K562 (cell line): Measurements from ENCODE around the gene TPI1. TPM values are rescaled to one million over a fixed set of nuclear protein-coding genes. Genes with fewer than 3 reads are reported as not detected.
A peak's percentile ranks its signal among the peaks of the same experiment; 100 is the strongest.

Experiments
- ATAC-seq: fragments of 200-7000 bp; cut with Tn5 transposase; 3 replicates; pipeline ENCODE4 v1.9.1; 2020; ENCODE audit warnings: moderate library complexity
- BruUV-seq: library from RNA; stranded (reverse); fragments of 400-500 nt; replicated peaks from 2 replicates; lab custom pipeline; 2021; lab: Mats Ljungman, UMichigan
- CTCF ChIA-PET: fragments of 300-600 bp; formaldehyde crosslinking; extraction: SDS; loops from one replicate; lab custom pipeline; 2021; ENCODE audit warnings: low intra/inter-chr PET ratio; lab: Yijun Ruan, JAX
- POLR2A ChIA-PET: fragments of 300-600, 350-650 bp; sonication (Branson Sonifier 250); formaldehyde crosslinking; extraction: SDS; loops from one replicate; lab custom pipeline; 2021; ENCODE audit warnings: antibody characterized with exemption, inconsistent platforms; lab: Yijun Ruan, JAX
- DNase-seq, 4 experiments: peaks; one replicate each; pipeline versions ENCODE4 v3.0.0 to v3.0.0-alpha.2; 2011 to 2018; ENCODE audit warnings: low spot score in 3 of 4, mixed read lengths in 3 of 4; ENCODE audit errors: extremely low read depth in 1 of 4
- FAIRE-seq: peaks from 2 replicates; lab custom pipeline; 2011; peaks lifted over from hg19 to GRCh38; lab: Jason Lieb, UNC
- H2AFZ ChIP-seq: 2 replicates; pipeline ENCODE4 v1.6.0; 2011; ENCODE audit warnings: low read depth, low read length, control low read depth, inconsistent platforms
- H3K27ac ChIP-seq: fragments of 200-600 bp; 3 replicates; pipeline ENCODE4 v1.8.0; 2011; ENCODE audit warnings: low read depth, mild to moderate bottlenecking, control low read depth, inconsistent platforms, low read length, moderate library complexity, mixed read lengths; ENCODE audit errors: extremely low read depth
- H3K27me3 ChIP-seq, 2 experiments: fragments of 300-600 bp in 1 of 2; 2 replicates in 1 of 2; 3 replicates in 1 of 2; pipeline versions ENCODE4 v1.6.0 to v1.8.0; 2011; ENCODE audit warnings: inconsistent platforms in 2 of 2, low read length in 2 of 2, mild to moderate bottlenecking in 1 of 2, mixed read lengths in 1 of 2, moderate library complexity in 1 of 2; ENCODE audit not compliant: control insufficient read depth in 2 of 2, insufficient read depth in 2 of 2
- H3K36me3 ChIP-seq: fragments of 300-600 bp; 3 replicates; pipeline ENCODE4 v1.8.0; 2011; ENCODE audit warnings: mild to moderate bottlenecking, low read length, inconsistent platforms; ENCODE audit not compliant: control insufficient read depth, insufficient read depth
- H3K4me1 ChIP-seq, 2 experiments: fragments of 200-600 bp in 1 of 2; replicated peaks in 1 of 2; 2 replicates in 1 of 2; 3 replicates in 1 of 2; pipeline versions ENCODE4 v1.5.1 to v1.8.0; 2011; ENCODE audit warnings: inconsistent platforms in 2 of 2, low read length in 2 of 2, mild to moderate bottlenecking in 1 of 2, mixed read lengths in 1 of 2, moderate library complexity in 1 of 2; ENCODE audit not compliant: control insufficient read depth in 2 of 2, insufficient read depth in 2 of 2
- H3K4me2 ChIP-seq: 2 replicates; pipeline ENCODE4 v1.6.1; 2011; ENCODE audit warnings: low read length, control low read depth, inconsistent platforms, mixed read lengths; ENCODE audit not compliant: insufficient read depth
- H3K4me3 ChIP-seq: fragments of 200-600 bp; sonication (generic), shearing (Covaris generic); 2 replicates; pipeline ENCODE4 v1.5.1; 2016; ENCODE audit warnings: control low read depth, inconsistent platforms
- H3K79me2 ChIP-seq: fragments of 200-600 bp; 3 replicates; pipeline ENCODE4 v1.8.0; 2011; ENCODE audit warnings: low read length, inconsistent platforms; ENCODE audit not compliant: control insufficient read depth, insufficient read depth
- H3K9ac ChIP-seq, 2 experiments: 2 replicates each; pipeline versions ENCODE4 v1.6.0 to v1.6.1; 2011; ENCODE audit warnings: low read depth in 2 of 2, low read length in 2 of 2, control low read depth in 1 of 2, inconsistent platforms in 1 of 2, mild to moderate bottlenecking in 1 of 2, mixed read lengths in 1 of 2; ENCODE audit not compliant: insufficient read depth in 1 of 2
- H3K9me1 ChIP-seq: one replicate; pipeline ENCODE4 v1.6.0; 2011; ENCODE audit warnings: inconsistent platforms, mild to moderate bottlenecking, low read length, moderate library complexity; ENCODE audit not compliant: control insufficient read depth, insufficient read depth
- H3K9me3 ChIP-seq: replicated peaks from 2 replicates; pipeline ENCODE4 v1.5.1; 2011; ENCODE audit warnings: low read depth, low read length, inconsistent platforms; ENCODE audit not compliant: control insufficient read depth, insufficient read depth
- H4K20me1 ChIP-seq: replicated peaks from 2 replicates; pipeline ENCODE4 v1.6.1; 2011; ENCODE audit warnings: low read length, inconsistent platforms, mixed read lengths; ENCODE audit not compliant: control insufficient read depth, insufficient read depth
- ADNP ChIP-seq: fragments of 200-800 bp; sonication (Bioruptor generic); IDR thresholded peaks from 2 replicates; pipeline ENCODE4 v1.6.1; 2016; ENCODE audit warnings: missing genetic modification characterization, missing compliant biosample characterization
- EGR1 ChIP-seq: fragments of 450-650 bp; conservative IDR thresholded peaks from 2 replicates; pipeline ENCODE4 v1.6.1; 2017; ENCODE audit warnings: mild to moderate bottlenecking
- ELF4 ChIP-seq: fragments of 450-650 bp; formaldehyde crosslinking; IDR thresholded peaks from 2 replicates; pipeline ENCODE4 v1.4.0; 2022; ENCODE audit warnings: missing genetic modification characterization
- FOXA1 ChIP-seq: fragments of 450-650 bp; IDR thresholded peaks from 2 replicates; pipeline ENCODE4 v1.6.1; 2016; ENCODE audit warnings: mild to moderate bottlenecking, borderline replicate concordance
- NCOA6 ChIP-seq: fragments of 450-650 bp; IDR thresholded peaks from 2 replicates; pipeline ENCODE4 v1.6.1; 2017; ENCODE audit warnings: mild to moderate bottlenecking
- NFATC3 ChIP-seq: fragments of 450-650 bp; IDR thresholded peaks from 2 replicates; pipeline ENCODE4 v1.6.1; 2017; ENCODE audit warnings: mild to moderate bottlenecking
- POLR2A ChIP-seq: fragments of 450-650 bp; conservative IDR thresholded peaks from 2 replicates; pipeline ENCODE4 v1.6.1; 2016
- POLR2B ChIP-seq: fragments of 450-650 bp; IDR thresholded peaks from 2 replicates; pipeline ENCODE4 v1.6.1; 2018; ENCODE audit warnings: low read depth; ENCODE audit not compliant: partially characterized antibody
- RUNX1 ChIP-seq: sonication (generic); IDR thresholded peaks from 2 replicates; pipeline ENCODE4 v1.6.1; 2016; ENCODE audit warnings: antibody characterized with exemption, low read depth
- SMAD2 ChIP-seq: fragments of 150-350 bp; IDR thresholded peaks from 2 replicates; pipeline ENCODE4 v1.6.1; 2014; ENCODE audit warnings: low read depth, mild to moderate bottlenecking, low read length
- TCFL5 ChIP-seq: fragments of 250-450 bp; sonication (Bioruptor Pico); conservative IDR thresholded peaks from 2 replicates; pipeline ENCODE4 v1.6.1; 2021; ENCODE audit warnings: mild to moderate bottlenecking, moderate library complexity, matching md5 sums
- TFAP4 ChIP-seq: sonication (generic); formaldehyde crosslinking; IDR thresholded peaks from 2 replicates; pipeline ENCODE4 v1.8.0; 2022; ENCODE audit warnings: missing genetic modification reagents, mild to moderate bottlenecking, moderate library complexity, borderline replicate concordance
- ZNF224 ChIP-seq: sonication (generic); formaldehyde crosslinking; IDR thresholded peaks from 2 replicates; pipeline ENCODE4 v1.8.0; 2022; ENCODE audit warnings: mild to moderate bottlenecking, missing genetic modification reagents
- ZNF41 ChIP-seq: fragments of 250-450 bp; sonication (Bioruptor Pico); conservative IDR thresholded peaks from 2 replicates; pipeline ENCODE4 v1.4.0; 2020; ENCODE audit warnings: mild to moderate bottlenecking
- ZNF77 ChIP-seq: fragments of 250-450 bp; sonication (Bioruptor Pico); IDR thresholded peaks from 2 replicates; pipeline ENCODE4 v1.5.0; 2020
- WGBS: fragments of 100-300 bp; shearing (Covaris generic); methylation state at CpG from one replicate; pipeline ENCODE4 v1.1.6; 2016; ENCODE audit warnings: low coverage, mixed read lengths; ENCODE audit not compliant: insufficient coverage; ENCODE audit errors: missing lambda C conversion rate; 5-methylcytosine and 5-hydroxymethylcytosine counted together
- in situ Hi-C: fragments of 300-500 bp; cut with MboI; formaldehyde crosslinking; loops from 4 replicates; pipeline ENCODE4 v1.15.0; 2018; ENCODE audit warnings: inconsistent platforms, mixed read lengths
- intact Hi-C: fragments of 100-400 bp; cut with micrococcal nuclease; formaldehyde crosslinking; loops from 2 replicates; pipeline ENCODE4 v1.14.2; 2022
- polyA plus RNA-seq, 8 experiments: library from polyadenylated mRNA; depleted of rRNA in 4 of 8; stranded (reverse) in 5 of 8; unstranded in 3 of 8; fragments of >200 nt; fragmentation: Nextera tagmentation in 2 of 8; fragmentation: Illumina TruSeq in 1 of 8; extraction: Ambion mirVana in 2 of 8; extraction: Trizol in 1 of 8; gene quantifications; 2 replicates each; pipeline versions ENCODE4 v1.2.1 to v1.2.3, GENCODE V29; 2011 to 2014; ENCODE audit warnings: inconsistent platforms in 1 of 8, missing spikeins in 1 of 8
- total RNA-seq, 7 experiments: library from RNA; depleted of rRNA in 6 of 7; stranded (reverse); fragments of >200 nt in 6 of 7; fragmentation: Illumina TruSeq in 2 of 7; extraction: Trizol in 2 of 7; gene quantifications; 2 replicates each; pipeline versions ENCODE4 v1.2.1 to v1.2.3, GENCODE V29; 2011 to 2021; ENCODE audit warnings: low replicate concordance in 1 of 7
- TF ChIP-seq, protein P1 (sequence below): fragments of 450-650 bp; IDR thresholded peaks from 2 replicates; pipeline ENCODE4 v1.7.0; 2016; ENCODE audit warnings: borderline replicate concordance

TPI1 gene
- total and polyA plus RNA-seq, 9 of the 15 experiments (the other 6 are each of a cell fraction or from before 2014, with no cell fraction given) = 662 to 4,971 (median 892) TPM

GRCh38 chr12:6846316-6846869 lies 20.9 kb upstream of the TPI1 start:
- no peak for ATAC-seq
- POLR2A ChIA-PET = interaction anchor here (0.6 to 0.7 kb wide), 3 partner anchors 9 to 94 kb away, joined by 3 read pairs; no protein-coding TSS in a partner anchor
- BruUV-seq = no TSS peak
- H3K27ac ChIP-seq = no peak overlapping the region
- in situ Hi-C loops = no loop called here
- H3K9ac ChIP-seq = no peak overlapping the region
- 74% methylated on average over 5 of the region's 7 CpGs for WGBS
- no peaks in the 10 kb centered on the region for H3K9me1 ChIP-seq
- no peak for FAIRE-seq
- CTCF ChIA-PET = no interaction called here
- peaks cover 79% of the 10 kb centered on the region; the same call in 2 of the 3 replicates for H3K36me3 ChIP-seq
- no peaks in the 10 kb centered on the region for H3K9me3 ChIP-seq
- H4K20me1 ChIP-seq = no peaks in the 10 kb centered on the region
- H3K79me2 ChIP-seq = peaks cover 26% of the 10 kb centered on the region
- no peak for DNase-seq
- H3K4me3 ChIP-seq = no peak overlapping the region
- no peak overlapping the region for H3K4me2 ChIP-seq
- H3K4me1 ChIP-seq = peaks cover 15 to 27% of the 10 kb centered on the region in 2 experiments; a peak in 4 of 5 replicates
- H3K27me3 ChIP-seq = no peaks in the 10 kb centered on the region
- intact Hi-C loops = no loop called here
- TF ChIP-seq TFAP4 (CRISPR knock-in tag) = 0 out of 2 replicates have a peak, but pooled peaks have one; percentile 22
- no peak for TF ChIP-seq SMAD2
- TF ChIP-seq FOXA1 = no peak
- no peak for TF ChIP-seq TCFL5 (CRISPR knock-in tag)
- no peak for TF ChIP-seq ZNF224 (CRISPR knock-in tag)
- 0 out of 2 replicates have a peak, but pooled peaks have one; percentile 29 for TF ChIP-seq POLR2A
- no peak for TF ChIP-seq ZNF41
- TF ChIP-seq ELF4 (CRISPR knock-in tag) = no peak
- no peak for TF ChIP-seq NFATC3
- TF ChIP-seq EGR1 = peak; percentile 47; the same call in 1 of the 2 replicates
- TF ChIP-seq RUNX1 = no peak
- TF ChIP-seq ADNP (tag) = no peak
- peak; percentile 35 for TF ChIP-seq POLR2B
- TF ChIP-seq NCOA6 = no peak
- no peak for TF ChIP-seq ZNF77 (CRISPR knock-in tag)
- TF ChIP-seq, protein P1, sequence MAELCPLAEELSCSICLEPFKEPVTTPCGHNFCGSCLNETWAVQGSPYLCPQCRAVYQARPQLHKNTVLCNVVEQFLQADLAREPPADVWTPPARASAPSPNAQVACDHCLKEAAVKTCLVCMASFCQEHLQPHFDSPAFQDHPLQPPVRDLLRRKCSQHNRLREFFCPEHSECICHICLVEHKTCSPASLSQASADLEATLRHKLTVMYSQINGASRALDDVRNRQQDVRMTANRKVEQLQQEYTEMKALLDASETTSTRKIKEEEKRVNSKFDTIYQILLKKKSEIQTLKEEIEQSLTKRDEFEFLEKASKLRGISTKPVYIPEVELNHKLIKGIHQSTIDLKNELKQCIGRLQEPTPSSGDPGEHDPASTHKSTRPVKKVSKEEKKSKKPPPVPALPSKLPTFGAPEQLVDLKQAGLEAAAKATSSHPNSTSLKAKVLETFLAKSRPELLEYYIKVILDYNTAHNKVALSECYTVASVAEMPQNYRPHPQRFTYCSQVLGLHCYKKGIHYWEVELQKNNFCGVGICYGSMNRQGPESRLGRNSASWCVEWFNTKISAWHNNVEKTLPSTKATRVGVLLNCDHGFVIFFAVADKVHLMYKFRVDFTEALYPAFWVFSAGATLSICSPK = no peak
- H2AFZ ChIP-seq = no peak overlapping the region
